ENCODE results near the gene UBD.

- TF ChIP-seq CTCF (IDR thresholded peaks at IDR 0.05 in 8 of 11, conservative IDR thresholded peaks at IDR 0.05 in 3 of 11) = no peak
- no peak for TF ChIP-seq POLR2A (IDR thresholded peaks at IDR 0.05)
These were observed 40.1 kb downstream of the UBD start for GRCh38 chr6:29519291-29520010.

Data from spleen (tissue), 7 donors.